ENCODE data around the gene FAM170B.

Gene FAM170B

GRCh38 chr10:49167425-49168170 lies 33.8 kb upstream of the FAM170B start:
- no peak overlapping the region for H3K9ac ChIP-seq (ENCODE audit: low read length)
- no peaks in the 10 kb centered on the region for H3K27me3 ChIP-seq (ENCODE audit: control insufficient read depth, insufficient read depth, low read length)
- no peaks in the 10 kb centered on the region for H3K4me1 ChIP-seq (ENCODE audit: control insufficient read depth, insufficient read depth, low read length)
- no peaks in the 10 kb centered on the region for H3K36me3 ChIP-seq (ENCODE audit: control insufficient read depth, insufficient read depth, low read length)
- no peak overlapping the region for H3K27ac ChIP-seq (ENCODE audit: low read depth, low read length)
- no peaks in the 10 kb centered on the region for H3K9me3 ChIP-seq (ENCODE audit: control insufficient read depth, insufficient read depth, low read depth, low read length)
- no peak overlapping the region for H3K4me3 ChIP-seq (ENCODE audit: low read depth, low read length)

- Histone ChIP-seq H3K9me3 (ENCODE audit: control insufficient read depth, insufficient read depth, low read depth, low read length) (no peaks in the 10 kb centered on the region), H3K27me3 (ENCODE audit: control insufficient read depth, insufficient read depth, low read length) (no peaks in the 10 kb centered on the region), H3K9ac (ENCODE audit: low read length) (no peak overlapping the region), H3K4me1 (ENCODE audit: control insufficient read depth, insufficient read depth, low read length) (no peaks in the 10 kb centered on the region), H3K27ac (ENCODE audit: low read depth, low read length) (no peak overlapping the region), H3K36me3 (ENCODE audit: control insufficient read depth, insufficient read depth, low read length) (no peaks in the 10 kb centered on the region), H3K4me3 (ENCODE audit: low read depth, low read length) (no peak overlapping the region)
Measured at GRCh38 chr10:49166484-49167400, 32.9 kb upstream of the FAM170B start.

GRCh38 chr10:49165821-49166483 lies 32.1 kb upstream of the FAM170B start:
- Histone ChIP-seq H3K27ac (ENCODE audit: low read depth, low read length) (no peak overlapping the region), H3K4me3 (ENCODE audit: low read depth, low read length) (no peak overlapping the region), H3K27me3 (ENCODE audit: control insufficient read depth, insufficient read depth, low read length) (no peaks in the 10 kb centered on the region), H3K4me1 (ENCODE audit: control insufficient read depth, insufficient read depth, low read length) (no peaks in the 10 kb centered on the region), H3K9ac (ENCODE audit: low read length) (no peak overlapping the region), H3K36me3 (ENCODE audit: control insufficient read depth, insufficient read depth, low read length) (no peaks in the 10 kb centered on the region), H3K9me3 (ENCODE audit: control insufficient read depth, insufficient read depth, low read depth, low read length) (no peaks in the 10 kb centered on the region)

- Histone ChIP-seq H3K27ac (ENCODE audit: low read depth, low read length) (no peak overlapping the region), H3K4me1 (ENCODE audit: control insufficient read depth, insufficient read depth, low read length) (no peaks in the 10 kb centered on the region), H3K9ac (ENCODE audit: low read length) (no peak overlapping the region), H3K9me3 (ENCODE audit: control insufficient read depth, insufficient read depth, low read depth, low read length) (no peaks in the 10 kb centered on the region), H3K27me3 (ENCODE audit: control insufficient read depth, insufficient read depth, low read length) (no peaks in the 10 kb centered on the region), H3K36me3 (ENCODE audit: control insufficient read depth, insufficient read depth, low read length) (no peaks in the 10 kb centered on the region), H3K4me3 (ENCODE audit: low read depth, low read length) (no peak overlapping the region)
Measured at GRCh38 chr10:49165259-49165658, 31.4 kb upstream of the FAM170B start.

GRCh38 chr10:49164559-49165188 lies 30.9 kb upstream of the FAM170B start:
- Histone ChIP-seq H3K27me3 (ENCODE audit: control insufficient read depth, insufficient read depth, low read length) (no peaks in the 10 kb centered on the region), H3K4me3 (ENCODE audit: low read depth, low read length) (no peak overlapping the region), H3K4me1 (ENCODE audit: control insufficient read depth, insufficient read depth, low read length) (no peaks in the 10 kb centered on the region), H3K27ac (ENCODE audit: low read depth, low read length) (no peak overlapping the region), H3K9me3 (ENCODE audit: control insufficient read depth, insufficient read depth, low read depth, low read length) (no peaks in the 10 kb centered on the region), H3K36me3 (ENCODE audit: control insufficient read depth, insufficient read depth, low read length) (no peaks in the 10 kb centered on the region), H3K9ac (ENCODE audit: low read length) (no peak overlapping the region)

GRCh38 chr10:49163741-49164140 lies 29.9 kb upstream of the FAM170B start:
- Histone ChIP-seq H3K27me3 (ENCODE audit: control insufficient read depth, insufficient read depth, low read length) (no peaks in the 10 kb centered on the region), H3K4me3 (ENCODE audit: low read depth, low read length) (no peak overlapping the region), H3K9me3 (ENCODE audit: control insufficient read depth, insufficient read depth, low read depth, low read length) (no peaks in the 10 kb centered on the region), H3K4me1 (ENCODE audit: control insufficient read depth, insufficient read depth, low read length) (peaks cover under 1% of the 10 kb centered on the region; the same call in 1 of the 2 replicates), H3K27ac (ENCODE audit: low read depth, low read length) (no peak overlapping the region), H3K36me3 (ENCODE audit: control insufficient read depth, insufficient read depth, low read length) (no peaks in the 10 kb centered on the region), H3K9ac (ENCODE audit: low read length) (no peak overlapping the region)

DNA sequence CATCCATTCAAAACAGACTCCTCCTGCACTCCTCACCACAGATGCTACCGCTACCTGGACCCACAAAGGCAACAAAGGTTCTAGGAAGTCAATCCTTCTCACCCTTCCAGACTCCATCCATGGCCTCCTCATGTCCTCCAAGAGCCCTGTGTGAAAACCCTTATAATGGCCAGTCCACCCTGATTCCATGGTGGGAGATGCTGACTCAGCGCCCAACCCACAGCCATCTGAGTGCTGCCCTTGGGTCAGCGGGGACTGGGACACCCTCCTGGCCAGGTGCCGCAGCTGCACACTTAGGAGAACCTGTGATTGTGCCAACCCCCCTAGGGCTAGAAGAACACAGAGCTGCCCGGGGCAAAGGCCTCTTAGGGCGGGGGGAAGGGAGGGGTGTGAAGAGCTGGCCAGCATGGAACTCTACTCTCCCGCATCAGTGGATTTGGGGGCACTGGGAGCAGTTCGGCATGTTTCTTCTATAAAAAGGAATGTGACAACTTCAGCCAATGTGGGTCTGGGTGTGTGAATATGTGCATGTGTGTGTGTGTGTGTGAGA lies 29.0 kb upstream of the FAM170B start:
- Histone ChIP-seq H3K36me3 (ENCODE audit: control insufficient read depth, insufficient read depth, low read length) (no peaks in the 10 kb centered on the region), H3K4me1 (ENCODE audit: control insufficient read depth, insufficient read depth, low read length) (peaks cover 9% of the 10 kb centered on the region; the same call in 1 of the 2 replicates), H3K9ac (ENCODE audit: low read length) (no peak overlapping the region), H3K4me3 (ENCODE audit: low read depth, low read length) (no peak overlapping the region), H3K27me3 (ENCODE audit: control insufficient read depth, insufficient read depth, low read length) (no peaks in the 10 kb centered on the region), H3K9me3 (ENCODE audit: control insufficient read depth, insufficient read depth, low read depth, low read length) (no peaks in the 10 kb centered on the region), H3K27ac (ENCODE audit: low read depth, low read length) (no peak overlapping the region)

DNA sequence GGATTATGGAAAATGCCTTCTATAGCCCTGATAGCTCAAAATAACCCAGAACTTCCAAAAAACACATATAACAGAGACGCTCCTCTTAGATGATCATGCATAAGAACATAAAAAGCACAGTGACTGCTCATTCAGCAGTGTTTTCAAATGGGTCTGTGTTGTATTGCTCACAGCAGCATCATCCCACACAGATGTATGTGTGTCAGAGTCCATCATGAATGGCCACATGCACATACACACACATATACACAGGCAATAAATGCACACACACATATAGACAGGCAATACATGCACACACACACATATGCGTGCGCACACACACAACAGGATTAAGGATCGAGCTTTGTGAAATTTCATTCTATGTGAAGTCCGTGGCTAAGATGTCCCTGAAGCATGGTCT lies 28.2 kb upstream of the FAM170B start:
- Histone ChIP-seq H3K9ac (ENCODE audit: low read length) (no peak overlapping the region), H3K27me3 (ENCODE audit: control insufficient read depth, insufficient read depth, low read length) (no peaks in the 10 kb centered on the region), H3K27ac (ENCODE audit: low read depth, low read length) (no peak overlapping the region), H3K36me3 (ENCODE audit: control insufficient read depth, insufficient read depth, low read length) (no peaks in the 10 kb centered on the region), H3K9me3 (ENCODE audit: control insufficient read depth, insufficient read depth, low read depth, low read length) (no peaks in the 10 kb centered on the region), H3K4me1 (ENCODE audit: control insufficient read depth, insufficient read depth, low read length) (peaks cover 10% of the 10 kb centered on the region; the same call in 1 of the 2 replicates), H3K4me3 (ENCODE audit: low read depth, low read length) (no peak overlapping the region)

DNA sequence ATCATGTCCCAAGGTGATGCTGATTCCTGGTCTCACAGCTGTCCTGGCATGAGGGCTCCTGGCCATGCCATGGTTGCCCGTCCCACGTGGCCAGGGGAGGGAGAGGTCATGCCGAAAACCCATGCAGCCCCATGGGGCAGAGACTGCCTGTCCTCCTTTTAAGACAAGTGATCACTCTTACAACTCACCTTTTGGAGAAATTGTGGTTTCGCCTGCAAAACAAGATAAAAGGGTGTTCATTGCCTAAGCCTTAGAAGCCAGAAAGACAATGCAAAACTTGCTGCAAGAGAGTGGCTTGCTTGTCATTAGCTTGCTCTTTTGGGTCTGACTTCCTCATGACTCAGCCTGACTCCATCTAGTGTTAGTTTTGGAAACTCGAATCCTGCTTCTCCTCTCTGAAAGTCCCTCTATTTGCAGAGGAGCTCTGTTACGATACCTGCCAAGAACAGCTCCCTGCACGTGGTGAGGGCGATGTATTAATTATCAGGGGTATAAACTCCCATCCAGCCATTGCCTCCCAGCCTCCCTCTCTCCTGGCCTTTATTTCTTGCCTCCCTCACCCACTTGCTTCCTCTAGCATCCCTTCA lies 27.7 kb upstream of the FAM170B start:
- H3K27ac ChIP-seq (ENCODE audit: low read depth, low read length): no peak overlapping the region
- no peak overlapping the region for H3K4me3 ChIP-seq (ENCODE audit: low read depth, low read length)
- no peak overlapping the region for H3K9ac ChIP-seq (ENCODE audit: low read length)
- H3K27me3 ChIP-seq (ENCODE audit: control insufficient read depth, insufficient read depth, low read length): no peaks in the 10 kb centered on the region
- H3K36me3 ChIP-seq (ENCODE audit: control insufficient read depth, insufficient read depth, low read length): no peaks in the 10 kb centered on the region
- H3K4me1 ChIP-seq (ENCODE audit: control insufficient read depth, insufficient read depth, low read length): peaks cover 10% of the 10 kb centered on the region; the same call in 1 of the 2 replicates
- no peaks in the 10 kb centered on the region for H3K9me3 ChIP-seq (ENCODE audit: control insufficient read depth, insufficient read depth, low read depth, low read length)

- no peaks in the 10 kb centered on the region for H3K27me3 ChIP-seq (ENCODE audit: control insufficient read depth, insufficient read depth, low read length)
- H3K4me1 ChIP-seq (ENCODE audit: control insufficient read depth, insufficient read depth, low read length): peaks cover 10% of the 10 kb centered on the region; the same call in 1 of the 2 replicates
- H3K27ac ChIP-seq (ENCODE audit: low read depth, low read length): no peak overlapping the region
- no peaks in the 10 kb centered on the region for H3K9me3 ChIP-seq (ENCODE audit: control insufficient read depth, insufficient read depth, low read depth, low read length)
- no peak overlapping the region for H3K9ac ChIP-seq (ENCODE audit: low read length)
- H3K4me3 ChIP-seq (ENCODE audit: low read depth, low read length): no peak overlapping the region
- H3K36me3 ChIP-seq (ENCODE audit: control insufficient read depth, insufficient read depth, low read length): no peaks in the 10 kb centered on the region
Measured at GRCh38 chr10:49160814-49161213, 27.0 kb upstream of the FAM170B start.

Measured in HUES6 (cell line).